Measurements from ENCODE around the gene ATXN7. TPM values are rescaled to one million over a fixed set of nuclear protein-coding genes. Genes with fewer than 3 reads are reported as not detected.

Gene ATXN7
- total and polyA plus RNA-seq, 2 of the 13 experiments (the other 11 are each of a cell fraction or from before 2014, with no cell fraction given): 13.8 to 20.0 TPM

DNA sequence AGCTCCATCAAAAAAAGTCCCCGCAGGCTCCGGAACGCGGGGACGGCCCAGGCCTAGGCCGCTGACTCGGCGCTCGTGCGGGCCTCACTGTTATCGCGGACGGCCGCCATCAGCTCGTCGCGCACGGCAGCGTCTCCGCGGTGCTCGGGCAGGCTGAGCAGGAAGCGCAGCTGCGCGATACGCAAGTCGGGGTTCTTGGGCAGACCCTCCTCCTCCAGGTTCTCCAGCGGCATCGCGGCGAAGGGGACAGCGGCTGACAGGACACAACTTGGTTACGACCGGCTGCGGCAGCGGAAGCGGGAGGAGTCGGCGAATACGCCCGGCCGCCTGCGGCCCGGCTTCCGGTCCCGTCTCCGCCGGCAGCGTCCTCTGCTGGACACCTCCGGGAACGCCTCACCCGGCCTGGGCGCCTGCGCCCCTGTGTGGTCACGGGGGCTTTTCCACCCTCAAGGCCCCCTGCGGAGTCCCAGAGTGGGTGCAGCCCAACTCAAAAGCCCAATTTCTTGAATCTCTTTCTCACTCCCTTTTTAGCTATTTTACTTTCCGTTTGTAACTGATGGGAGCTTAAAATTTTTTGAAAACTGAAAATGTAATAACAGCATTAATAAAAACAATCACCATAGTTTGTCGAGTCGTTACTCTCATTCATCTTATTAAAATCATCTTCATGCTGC is 159.7 kb downstream of the ATXN7 start, which contains the start of gene PSMD6 (continued):
- TF ChIP-seq KAT2B (IDR thresholded peaks at IDR 0.05; ENCODE audit: borderline replicate concordance, low read depth, low read length) (no peak), TOPORS (CRISPR knock-in tag; IDR thresholded peaks at IDR 0.05) (peak; percentile 91), PCBP2 (optimal IDR thresholded peaks at IDR 0.05; ENCODE audit: low read depth, low read length, poor library complexity, severe bottlenecking) (no peak), ZNF543 (CRISPR knock-in tag; IDR thresholded peaks at IDR 0.05) (peak; percentile 73; the same call in 1 of the 2 replicates), NFE2 (CRISPR knock-in tag; IDR thresholded peaks at IDR 0.05) (no peak), ZSCAN29 (CRISPR knock-in tag; conservative IDR thresholded peaks at IDR 0.05) (no peak), MIER3 (CRISPR knock-in tag; IDR thresholded peaks at IDR 0.05; ENCODE audit: borderline replicate concordance) (peak; percentile 49; the same call in 1 of the 2 replicates), ZNF383 (CRISPR knock-in tag; IDR thresholded peaks at IDR 0.05; ENCODE audit: borderline replicate concordance) (no peak), ZNF552 (CRISPR knock-in tag; IDR thresholded peaks at IDR 0.05; ENCODE audit: borderline replicate concordance) (no peak), ZNF34 (CRISPR knock-in tag; IDR thresholded peaks at IDR 0.05; ENCODE audit: borderline replicate concordance) (peak; percentile 28; the same call in 1 of the 2 replicates), PHF21A (CRISPR knock-in tag; IDR thresholded peaks at IDR 0.05) (peak; percentile 28; the same call in 1 of the 2 replicates), ZNF451 (CRISPR knock-in tag; IDR thresholded peaks at IDR 0.05) (peak; percentile 87), ZSCAN31 (CRISPR knock-in tag; IDR thresholded peaks at IDR 0.05; ENCODE audit: low read depth) (peak; percentile 89), TRIM22 (IDR thresholded peaks at IDR 0.05) (no peak), SYNCRIP (IDR thresholded peaks at IDR 0.05; ENCODE audit: insufficient read depth, low read depth, low read length) (no peak), SRY (CRISPR knock-in tag; IDR thresholded peaks at IDR 0.05) (peak; percentile 91; the same call in 1 of the 2 replicates), ZBED4 (CRISPR knock-in tag; IDR thresholded peaks at IDR 0.05; ENCODE audit: borderline replicate concordance) (no peak), ZSCAN21 (CRISPR knock-in tag; IDR thresholded peaks at IDR 0.05; ENCODE audit: borderline replicate concordance) (peak; percentile 88), CENPX (CRISPR knock-in tag; IDR thresholded peaks at IDR 0.05) (no peak), HOMEZ (CRISPR knock-in tag; IDR thresholded peaks at IDR 0.05; ENCODE audit: low read depth) (peak; percentile 48; the same call in 1 of the 2 replicates)
- TF ChIP-seq, protein P1, sequence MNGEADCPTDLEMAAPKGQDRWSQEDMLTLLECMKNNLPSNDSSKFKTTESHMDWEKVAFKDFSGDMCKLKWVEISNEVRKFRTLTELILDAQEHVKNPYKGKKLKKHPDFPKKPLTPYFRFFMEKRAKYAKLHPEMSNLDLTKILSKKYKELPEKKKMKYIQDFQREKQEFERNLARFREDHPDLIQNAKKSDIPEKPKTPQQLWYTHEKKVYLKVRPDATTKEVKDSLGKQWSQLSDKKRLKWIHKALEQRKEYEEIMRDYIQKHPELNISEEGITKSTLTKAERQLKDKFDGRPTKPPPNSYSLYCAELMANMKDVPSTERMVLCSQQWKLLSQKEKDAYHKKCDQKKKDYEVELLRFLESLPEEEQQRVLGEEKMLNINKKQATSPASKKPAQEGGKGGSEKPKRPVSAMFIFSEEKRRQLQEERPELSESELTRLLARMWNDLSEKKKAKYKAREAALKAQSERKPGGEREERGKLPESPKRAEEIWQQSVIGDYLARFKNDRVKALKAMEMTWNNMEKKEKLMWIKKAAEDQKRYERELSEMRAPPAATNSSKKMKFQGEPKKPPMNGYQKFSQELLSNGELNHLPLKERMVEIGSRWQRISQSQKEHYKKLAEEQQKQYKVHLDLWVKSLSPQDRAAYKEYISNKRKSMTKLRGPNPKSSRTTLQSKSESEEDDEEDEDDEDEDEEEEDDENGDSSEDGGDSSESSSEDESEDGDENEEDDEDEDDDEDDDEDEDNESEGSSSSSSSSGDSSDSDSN (CRISPR knock-in tag; IDR thresholded peaks at IDR 0.05): peak; percentile 93

Measured in HepG2 (cell line).